Bronchial epithelial cell (primary cell): ENCODE data around the gene TMEM51. TPM values are rescaled to one million over a fixed set of nuclear protein-coding genes. Genes with fewer than 3 reads are reported as not detected.

Source experiments
- DNase-seq: peaks from one replicate; pipeline ENCODE4 v3.0.0-alpha.2; 2010; ENCODE audit warnings: low read depth
- FAIRE-seq: peaks from 2 replicates; lab custom pipeline; 2011; peaks lifted over from hg19 to GRCh38; lab: Jason Lieb, UNC
- H3K27me3 ChIP-seq: 2 replicates; pipeline ENCODE4 v1.5.1; 2011; ENCODE audit warnings: low read length; ENCODE audit not compliant: control insufficient read depth, insufficient read depth
- H3K36me3 ChIP-seq: 2 replicates; pipeline ENCODE4 v1.5.1; 2011; ENCODE audit warnings: low read length; ENCODE audit not compliant: control insufficient read depth, insufficient read depth
- H3K4me3 ChIP-seq: 2 replicates; pipeline ENCODE4 v1.5.1; 2011; ENCODE audit warnings: mild to moderate bottlenecking, low read depth, low read length, control low read depth
- total RNA-seq: library from RNA; depleted of rRNA; stranded (reverse); fragments of >200 nt; gene quantifications from 2 replicates; pipeline ENCODE4 v1.2.1, GENCODE V29; 2014
- TF ChIP-seq, protein P1 (sequence below): IDR thresholded peaks from 2 replicates; pipeline ENCODE4 v1.5.1; 2011; ENCODE audit warnings: mild to moderate bottlenecking, moderate library complexity, low read length, control low read depth, inconsistent platforms; ENCODE audit not compliant: insufficient read depth, severe bottlenecking

The TMEM51 gene
- total RNA-seq, 1 donor from 2014 or later = 5.3 TPM

DNA sequence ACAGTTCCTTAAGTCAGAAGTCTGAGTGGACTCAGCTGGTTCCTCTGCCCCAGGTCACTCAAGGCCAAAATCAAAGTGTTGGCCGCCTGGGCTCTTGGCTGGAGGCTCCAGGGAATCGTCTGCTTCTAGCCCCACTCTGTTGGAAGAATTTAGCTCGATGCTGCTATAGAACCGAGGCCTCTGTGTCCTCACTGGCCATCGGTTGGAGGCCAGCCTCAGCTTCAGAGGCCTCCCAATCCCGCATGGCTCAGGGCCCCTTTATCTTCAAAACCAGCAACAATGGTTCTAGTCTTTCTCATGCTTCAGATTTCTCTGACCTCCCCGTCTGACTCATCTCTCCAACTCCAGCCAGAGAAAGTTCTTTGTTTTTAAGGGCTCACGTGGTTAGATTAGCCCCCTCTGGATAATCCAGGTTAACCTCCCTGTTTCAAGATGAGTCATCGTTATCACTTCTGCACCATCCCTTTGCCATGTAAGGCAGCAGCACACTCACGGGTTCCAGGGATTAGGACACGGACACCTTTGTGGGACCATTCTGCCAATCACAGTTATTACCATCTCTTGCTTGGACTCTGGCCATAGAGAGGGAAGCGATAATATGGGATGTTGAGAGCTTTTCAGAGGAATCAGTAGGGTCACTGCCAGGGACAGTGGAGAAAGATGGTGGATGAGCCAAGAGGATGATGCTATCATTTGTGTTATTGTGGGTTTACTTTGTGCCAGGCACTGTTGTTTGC, 107.0 kb downstream of the TMEM51 start:
- no peaks in the 10 kb centered on the region for H3K36me3 ChIP-seq
- FAIRE-seq (peak; percentile 32), DNase-seq (peak; percentile 44)
- TF ChIP-seq, protein P1, sequence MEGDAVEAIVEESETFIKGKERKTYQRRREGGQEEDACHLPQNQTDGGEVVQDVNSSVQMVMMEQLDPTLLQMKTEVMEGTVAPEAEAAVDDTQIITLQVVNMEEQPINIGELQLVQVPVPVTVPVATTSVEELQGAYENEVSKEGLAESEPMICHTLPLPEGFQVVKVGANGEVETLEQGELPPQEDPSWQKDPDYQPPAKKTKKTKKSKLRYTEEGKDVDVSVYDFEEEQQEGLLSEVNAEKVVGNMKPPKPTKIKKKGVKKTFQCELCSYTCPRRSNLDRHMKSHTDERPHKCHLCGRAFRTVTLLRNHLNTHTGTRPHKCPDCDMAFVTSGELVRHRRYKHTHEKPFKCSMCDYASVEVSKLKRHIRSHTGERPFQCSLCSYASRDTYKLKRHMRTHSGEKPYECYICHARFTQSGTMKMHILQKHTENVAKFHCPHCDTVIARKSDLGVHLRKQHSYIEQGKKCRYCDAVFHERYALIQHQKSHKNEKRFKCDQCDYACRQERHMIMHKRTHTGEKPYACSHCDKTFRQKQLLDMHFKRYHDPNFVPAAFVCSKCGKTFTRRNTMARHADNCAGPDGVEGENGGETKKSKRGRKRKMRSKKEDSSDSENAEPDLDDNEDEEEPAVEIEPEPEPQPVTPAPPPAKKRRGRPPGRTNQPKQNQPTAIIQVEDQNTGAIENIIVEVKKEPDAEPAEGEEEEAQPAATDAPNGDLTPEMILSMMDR = no peak
- H3K4me3 ChIP-seq = no peak overlapping the region
- no peaks in the 10 kb centered on the region for H3K27me3 ChIP-seq

DNA sequence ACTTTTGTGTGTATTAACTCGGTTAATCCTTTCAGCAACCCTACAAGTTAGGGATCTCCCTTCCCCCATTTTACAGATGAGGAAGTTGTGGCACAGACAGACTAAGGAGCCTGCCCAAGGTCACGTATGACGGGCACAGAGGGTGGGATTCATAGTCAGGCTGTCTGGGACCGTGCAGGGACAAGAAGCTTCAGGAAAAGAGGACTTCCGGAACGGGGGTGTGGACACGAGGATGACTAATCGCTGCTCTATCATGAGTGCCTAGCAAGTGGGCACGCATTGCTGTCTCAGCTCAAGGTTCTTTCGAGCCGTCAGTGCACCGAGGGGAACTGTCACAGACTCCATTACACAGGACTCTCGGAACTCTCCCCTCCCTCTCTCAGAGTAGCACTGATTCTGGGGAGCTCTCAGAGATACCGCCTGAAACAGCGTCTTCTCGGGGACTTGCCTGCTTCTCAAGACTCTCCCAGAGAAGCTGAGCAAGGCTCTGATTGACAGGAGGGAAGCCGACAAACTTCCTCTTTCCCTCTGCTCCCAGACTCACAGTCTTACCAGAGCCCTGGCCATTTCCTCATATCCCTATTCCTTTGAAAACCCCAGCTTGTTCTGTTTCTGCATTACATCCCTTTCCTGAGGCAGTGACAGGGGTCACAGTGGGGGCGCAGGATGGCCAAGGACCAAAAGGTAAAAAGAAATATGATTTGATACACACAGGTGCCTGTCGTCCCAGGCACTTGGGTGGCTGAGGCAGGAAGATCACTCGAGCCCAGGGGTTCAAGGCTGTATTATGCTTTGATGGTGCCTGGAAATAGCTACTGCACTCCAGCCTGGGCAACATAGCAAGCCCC, 107.8 kb downstream of the TMEM51 start:
- FAIRE-seq = peak; percentile 60
- TF ChIP-seq, protein P1 = no peak
- DNase-seq = peak; percentile 36

DNA sequence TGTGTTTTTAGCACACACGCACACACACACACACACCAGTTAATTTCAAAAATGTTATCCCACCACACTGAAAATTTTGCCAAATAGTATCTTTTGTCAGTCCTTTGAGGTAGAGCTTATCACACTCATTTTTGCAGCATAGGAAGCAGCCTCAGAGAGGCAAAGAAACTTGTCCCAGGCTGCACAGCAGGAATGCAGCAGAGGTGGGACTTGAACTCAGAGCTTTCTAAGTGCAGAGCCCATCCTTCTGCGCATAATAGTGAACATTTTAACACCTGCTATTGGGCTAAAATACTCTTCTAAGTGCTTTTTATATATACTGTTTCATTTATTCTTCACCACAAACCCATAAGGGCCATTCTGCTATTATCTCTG, 108.4 kb downstream of the TMEM51 start:
- Histone ChIP-seq H3K36me3 (no peaks in the 10 kb centered on the region), H3K4me3 (no peak overlapping the region), H3K27me3 (no peaks in the 10 kb centered on the region)
- DNase-seq (no peak), FAIRE-seq (no peak)
- TF ChIP-seq, protein P1 = no peak

More for the DNA sequence above, 107.8 kb downstream of the TMEM51 start:
- no peaks in the 10 kb centered on the region for H3K27me3 ChIP-seq
- no peaks in the 10 kb centered on the region for H3K36me3 ChIP-seq
- H3K4me3 ChIP-seq = no peak overlapping the region

DNA sequence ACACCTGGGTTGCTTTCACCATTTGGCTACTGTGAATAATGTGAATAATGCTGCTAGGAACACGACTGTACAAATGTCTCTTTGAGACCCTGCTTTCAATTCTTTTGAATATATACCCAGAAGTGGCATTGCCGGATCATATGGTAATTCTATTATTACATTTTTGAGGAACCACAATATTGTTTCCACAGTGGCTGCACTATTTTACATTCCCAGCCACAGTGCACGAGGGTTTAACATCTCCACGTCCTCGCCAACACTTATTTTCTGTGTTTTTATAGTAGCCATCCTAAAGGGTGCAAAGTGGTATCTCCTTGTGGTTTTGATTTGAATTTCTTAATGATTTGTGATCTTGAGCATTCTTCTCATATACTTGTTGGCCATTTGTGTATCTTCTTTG, 109.2 kb downstream of the TMEM51 start:
- no peaks in the 10 kb centered on the region for H3K27me3 ChIP-seq
- DNase-seq (no peak), FAIRE-seq (no peak)
- H3K4me3 ChIP-seq = no peak overlapping the region
- TF ChIP-seq, protein P1 = no peak
- no peaks in the 10 kb centered on the region for H3K36me3 ChIP-seq

DNA sequence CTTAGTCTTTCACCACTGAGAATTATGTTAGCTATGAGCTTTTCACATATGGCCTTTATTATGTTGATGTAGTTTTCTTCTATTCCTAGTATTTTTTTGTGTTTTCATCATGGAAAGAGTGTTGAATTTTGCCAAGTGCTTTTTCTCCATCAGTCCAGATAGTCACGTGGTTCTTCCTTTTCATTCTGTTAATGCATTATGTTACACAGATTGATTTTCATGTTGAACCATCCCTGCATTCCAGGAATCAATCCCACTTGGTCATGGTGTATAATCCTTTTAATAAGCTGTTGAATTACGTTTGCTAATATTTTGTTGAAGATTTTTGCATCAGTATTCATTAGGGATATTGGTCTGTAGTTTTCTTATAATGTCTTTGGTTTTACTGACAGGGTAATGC, 111.2 kb downstream of the TMEM51 start:
- no peak for DNase-seq
- H3K4me3 ChIP-seq = no peak overlapping the region
- no peaks in the 10 kb centered on the region for H3K27me3 ChIP-seq
- no peak for FAIRE-seq
- TF ChIP-seq, protein P1 = no peak
- H3K36me3 ChIP-seq = no peaks in the 10 kb centered on the region

Other genes with a start within 250 kb of the TMEM51 start
- 0.13 TPM in 1 of 2 replicates, not detected in the other for gene FHAD1, start 93.5 kb downstream of the TMEM51 start, total RNA-seq